ENCODE data around the gene SDF2L1.

GRCh38 chr22:21602579-21602978 lies 39.5 kb upstream of the SDF2L1 start:
- no peak for TF ChIP-seq PAX5 (IDR thresholded peaks at IDR 0.05; ENCODE audit: borderline replicate concordance, low read depth, low read length)
- TF ChIP-seq EZH2 (IDR thresholded peaks at IDR 0.05; ENCODE audit: borderline replicate concordance, control insufficient read depth, low read depth, low read length): no peak
- TF ChIP-seq HSF1 (IDR thresholded peaks at IDR 0.05; ENCODE audit: low read depth, low read length): no peak
- no peak for TF ChIP-seq CTCF (IDR thresholded peaks at IDR 0.05 in 2 of 3, conservative IDR thresholded peaks at IDR 0.05 in 1 of 3; ENCODE audit: control insufficient read depth in 2 of 3, extremely low read depth in 1 of 3, insufficient read depth in 1 of 3, low read depth in 3 of 3, low read length in 3 of 3)
- TF ChIP-seq POLR2A (IDR thresholded peaks at IDR 0.05; ENCODE audit: low read depth, low read length): no peak
- TF ChIP-seq MYC (IDR thresholded peaks at IDR 0.05; ENCODE audit: insufficient read depth, insufficient read length, insufficient replicate concordance, low read length, severe bottlenecking): no peak
- no peak for TF ChIP-seq MXI1 (IDR thresholded peaks at IDR 0.05; ENCODE audit: low read depth, low read length)

All from GM12878 (cell line).